A549 (cell line): ENCODE data around the gene SH3D21.

Experiments
- BCL3 ChIP-seq: fragments of >200 bp; sonication (Bioruptor Twin); formaldehyde crosslinking; IDR thresholded peaks from 3 replicates; pipeline ENCODE4 v1.6.1; 2016
- CTCF ChIP-seq: fragments of >200 bp; sonication (Bioruptor Twin); formaldehyde crosslinking; IDR thresholded peaks from 3 replicates; pipeline ENCODE4 v1.5.1; 2016
- EHF ChIP-seq: fragments of 250-450 bp; sonication (Bioruptor Pico); IDR thresholded peaks from 2 replicates; pipeline ENCODE4 v1.5.0; 2020; ENCODE audit warnings: mild to moderate bottlenecking
- RARB ChIP-seq: fragments of 250-450 bp; sonication (Bioruptor Pico); IDR thresholded peaks from 2 replicates; pipeline ENCODE4 v1.8.0; 2021; ENCODE audit warnings: mild to moderate bottlenecking, moderate library complexity
- REST ChIP-seq: fragments of 200-600 bp; sonication (generic); IDR thresholded peaks from 2 replicates; pipeline ENCODE4 v1.6.1; 2016; ENCODE audit warnings: antibody characterized with exemption, mild to moderate bottlenecking, moderate library complexity
- RFX5 ChIP-seq: fragments of 450-650 bp; IDR thresholded peaks from 2 replicates; pipeline ENCODE4 v1.7.1; 2014; ENCODE audit warnings: antibody characterized with exemption, mild to moderate bottlenecking, moderate library complexity
- RNF2 ChIP-seq: fragments of 200-600 bp; sonication (generic); IDR thresholded peaks from 2 replicates; pipeline ENCODE4 v1.6.1; 2016; ENCODE audit warnings: low read depth, mild to moderate bottlenecking, antibody characterized with exemption, moderate library complexity, borderline replicate concordance
- SMC3 ChIP-seq: fragments of >200 bp; sonication (Bioruptor Twin); formaldehyde crosslinking; IDR thresholded peaks from 3 replicates; pipeline ENCODE4 v1.6.1; 2018; ENCODE audit warnings: inconsistent platforms
- USF2 ChIP-seq: fragments of 450-650 bp; IDR thresholded peaks from 2 replicates; pipeline ENCODE4 v1.6.1; 2014; ENCODE audit warnings: antibody characterized with exemption

GRCh38 chr1:36358514-36359084 is 52.4 kb downstream of the SH3D21 start:
- TF ChIP-seq CTCF (no peak), REST (no peak), RNF2 (no peak), EHF (CRISPR knock-in tag) (no peak), SMC3 (no peak), BCL3 (no peak), USF2 (no peak), RFX5 (no peak), RARB (no peak)
